ENCODE results near the gene DHRSX. TPM values are rescaled to one million over a fixed set of nuclear protein-coding genes. Genes with fewer than 3 reads are reported as not detected.
"Not testable (repeated sequence)": the region's sequence is repeated elsewhere in the genome, so short reads cannot be mapped to it uniquely, and the experiment has no call there.

The DHRSX gene
- total RNA-seq, 3 donors from 2014 or later (not counting 1 experiment from before 2014, with no cell fraction given) = 21.5 to 26.1 (median 22.9) TPM

DNA sequence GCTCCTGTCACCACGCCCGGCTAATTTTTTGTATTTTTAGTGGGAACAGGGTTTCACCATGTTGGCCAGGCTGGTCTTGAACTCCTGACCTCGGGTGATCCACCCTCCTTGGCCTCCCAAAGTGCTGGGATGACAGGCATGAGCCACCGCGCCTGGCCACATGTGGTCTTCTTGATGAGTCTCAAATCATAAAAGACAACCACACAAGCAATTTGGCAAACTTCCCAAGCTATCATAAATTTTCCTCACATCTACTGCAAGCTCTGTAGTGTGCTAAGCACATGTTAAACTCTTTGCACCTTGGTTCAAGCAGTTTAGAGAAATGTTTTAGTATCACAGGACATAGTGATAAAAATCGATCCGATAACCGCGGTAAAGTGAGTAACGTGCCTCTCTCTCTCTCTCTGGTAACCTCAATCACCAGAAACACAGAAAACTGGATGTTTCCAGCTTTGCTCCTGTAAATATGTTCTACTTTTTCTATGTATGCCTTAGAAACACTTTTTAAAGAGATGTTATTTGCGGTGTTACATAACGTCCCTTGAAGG, 256.8 kb downstream of the DHRSX start:
- Mint-ChIP-seq H3K27ac (no peak overlapping the region), H3K4me1 (peaks cover 0 to 5% of the 10 kb centered on the region in 2 donors), H3K4me3 (no peak overlapping the region), H3K27me3 (ENCODE audit: low read depth in 2 of 2) (no peaks in the 10 kb centered on the region), H3K9me3 (no peaks in the 10 kb centered on the region), H3K36me3 (no peaks in the 10 kb centered on the region)
- peaks cover 10% of the 10 kb centered on the region for H3K9me3 ChIP-seq (ENCODE audit: control insufficient read depth, insufficient read depth, low read length)
- H3K27ac ChIP-seq (ENCODE audit: low read length) = no peak overlapping the region
- intact Hi-C loops (cut with micrococcal nuclease) = no loop called here
- TF ChIP-seq CTCF (IDR thresholded peaks at IDR 0.05) = no peak
- no peaks in the 10 kb centered on the region for H3K4me1 ChIP-seq (ENCODE audit: control insufficient read depth, insufficient read depth, low read length)
- no peak overlapping the region for H3K4me3 ChIP-seq (ENCODE audit: low read length)
- no peak for ATAC-seq
- WGBS (ENCODE audit: insufficient coverage) = 81% methylated on average over 10 of the region's 12 CpGs
- no peaks in the 10 kb centered on the region for H3K36me3 ChIP-seq (ENCODE audit: control insufficient read depth, insufficient read depth, low read length)
- DNase-seq = no peak
- no peaks in the 10 kb centered on the region for H3K27me3 ChIP-seq (ENCODE audit: control insufficient read depth, insufficient read depth, low read length)

DNA sequence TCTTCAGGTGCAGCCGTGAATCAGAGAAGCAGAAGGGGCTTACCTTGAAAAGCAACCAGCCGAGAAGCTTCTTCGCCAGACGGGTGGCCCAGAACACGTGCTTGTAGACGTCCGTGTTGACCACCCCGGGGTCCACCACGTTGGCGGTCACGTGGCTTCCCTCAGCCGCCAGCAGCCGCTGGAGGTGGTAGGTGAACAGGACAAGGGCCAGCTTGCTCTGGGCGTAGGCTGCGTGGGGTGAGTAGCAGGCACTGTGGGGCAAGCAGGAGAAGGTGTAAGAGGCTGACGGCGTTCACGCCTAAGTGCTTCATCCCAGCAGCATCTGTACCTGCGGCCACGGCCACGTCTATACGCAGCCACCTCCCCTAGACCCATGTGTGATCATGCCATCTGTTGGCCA, 257.8 kb downstream of the DHRSX start:
- no peak overlapping the region for H3K4me3 ChIP-seq (ENCODE audit: low read length)
- WGBS (ENCODE audit: insufficient coverage) = 98% methylated on average over 21 of the region's 22 CpGs
- H3K27me3 ChIP-seq (ENCODE audit: control insufficient read depth, insufficient read depth, low read length) = no peaks in the 10 kb centered on the region
- H3K4me3 Mint-ChIP-seq = no peak overlapping the region
- no peaks in the 10 kb centered on the region for H3K4me1 ChIP-seq (ENCODE audit: control insufficient read depth, insufficient read depth, low read length)
- no peaks in the 10 kb centered on the region for H3K36me3 Mint-ChIP-seq
- H3K9me3 Mint-ChIP-seq = no peaks in the 10 kb centered on the region
- H3K27ac ChIP-seq (ENCODE audit: low read length) = no peak overlapping the region
- intact Hi-C loops (cut with micrococcal nuclease) = no loop called here
- TF ChIP-seq CTCF (IDR thresholded peaks at IDR 0.05) = no peak
- peaks cover 10% of the 10 kb centered on the region for H3K9me3 ChIP-seq (ENCODE audit: control insufficient read depth, insufficient read depth, low read length)
- H3K36me3 ChIP-seq (ENCODE audit: control insufficient read depth, insufficient read depth, low read length) = no peaks in the 10 kb centered on the region
- no peak overlapping the region for H3K27ac Mint-ChIP-seq
- H3K27me3 Mint-ChIP-seq (ENCODE audit: low read depth in 2 of 2) = no peaks in the 10 kb centered on the region
- peaks cover 0 to 5% of the 10 kb centered on the region in 2 donors for H3K4me1 Mint-ChIP-seq
- no peak for DNase-seq
- no peak for ATAC-seq

DNA sequence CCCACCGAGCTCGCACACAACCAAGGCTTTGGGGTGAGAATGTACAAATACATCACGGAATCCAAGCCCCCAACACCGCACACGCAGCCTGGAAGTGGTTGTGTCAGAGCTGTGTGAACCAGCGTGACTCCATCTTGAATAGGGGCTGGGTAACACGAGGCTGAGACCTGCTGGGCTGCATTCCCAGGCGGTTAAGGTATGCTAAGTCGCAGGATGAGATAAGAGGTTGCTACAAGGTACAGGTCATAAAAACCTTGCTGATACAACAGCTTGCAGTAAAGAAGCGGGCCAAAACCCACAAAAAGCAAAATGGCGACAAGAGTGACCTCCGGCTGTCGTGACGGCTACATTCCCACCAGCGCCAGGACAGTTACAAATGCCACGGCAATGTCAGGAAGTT, 258.4 kb downstream of the DHRSX start:
- Mint-ChIP-seq H3K27ac (no peak overlapping the region), H3K36me3 (no peaks in the 10 kb centered on the region), H3K4me3 (no peak overlapping the region), H3K4me1 (peaks cover 0 to 5% of the 10 kb centered on the region in 2 donors), H3K27me3 (ENCODE audit: low read depth in 2 of 2) (no peaks in the 10 kb centered on the region), H3K9me3 (no peaks in the 10 kb centered on the region)
- Histone ChIP-seq H3K4me1 (ENCODE audit: control insufficient read depth, insufficient read depth, low read length) (no peaks in the 10 kb centered on the region), H3K9me3 (ENCODE audit: control insufficient read depth, insufficient read depth, low read length) (peaks cover 10% of the 10 kb centered on the region), H3K27ac (ENCODE audit: low read length) (no peak overlapping the region), H3K36me3 (ENCODE audit: control insufficient read depth, insufficient read depth, low read length) (no peaks in the 10 kb centered on the region), H3K4me3 (ENCODE audit: low read length) (no peak overlapping the region), H3K27me3 (ENCODE audit: control insufficient read depth, insufficient read depth, low read length) (no peaks in the 10 kb centered on the region)
- no peak for DNase-seq
- no peak for TF ChIP-seq CTCF (IDR thresholded peaks at IDR 0.05)
- 97% methylated on average over 16 of the region's 16 CpGs for WGBS (ENCODE audit: insufficient coverage)
- no peak for ATAC-seq
- intact Hi-C loops (cut with micrococcal nuclease) = no loop called here

- H3K36me3 Mint-ChIP-seq = not testable (repeated sequence)
Observed at GRCh38 chrX:2241496-2241895, 259.3 kb downstream of the DHRSX start.

DNA sequence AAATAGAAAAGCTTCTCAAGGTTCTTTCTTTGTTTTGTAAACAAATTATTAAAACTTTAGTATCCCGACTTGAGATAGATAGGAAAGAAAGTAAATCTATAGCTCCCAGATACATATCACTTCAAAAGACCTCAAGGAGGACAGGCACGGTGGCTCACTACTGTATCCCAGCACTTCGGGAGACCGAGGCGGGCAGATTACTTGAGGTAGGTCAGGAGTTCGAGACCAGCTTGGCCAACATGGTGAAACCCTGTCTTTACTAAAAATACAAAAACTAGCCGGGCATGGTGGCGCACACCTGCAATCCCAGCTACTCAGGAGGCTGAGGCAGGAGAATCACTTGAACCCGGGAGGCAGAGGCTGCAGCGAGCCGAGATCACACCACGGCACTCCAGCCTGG, 260.0 kb downstream of the DHRSX start:
- DNase-seq; H3K27me3 Mint-ChIP-seq (ENCODE audit: low read depth in 2 of 2); intact Hi-C loops (cut with micrococcal nuclease); H3K4me1 ChIP-seq (ENCODE audit: control insufficient read depth, insufficient read depth, low read length); H3K27ac Mint-ChIP-seq; H3K9me3 Mint-ChIP-seq; H3K36me3 ChIP-seq (ENCODE audit: control insufficient read depth, insufficient read depth, low read length); ATAC-seq; H3K27me3 ChIP-seq (ENCODE audit: control insufficient read depth, insufficient read depth, low read length); H3K36me3 Mint-ChIP-seq; H3K27ac ChIP-seq (ENCODE audit: low read length); H3K4me3 ChIP-seq (ENCODE audit: low read length); H3K4me1 Mint-ChIP-seq; H3K4me3 Mint-ChIP-seq: not testable (repeated sequence)
- peaks cover 10% of the 10 kb centered on the region for H3K9me3 ChIP-seq (ENCODE audit: control insufficient read depth, insufficient read depth, low read length)
- 97% methylated on average over 11 of the region's 12 CpGs for WGBS (ENCODE audit: insufficient coverage)

More at GRCh38 chrX:2241496-2241895, 259.3 kb downstream of the DHRSX start:
- H3K4me1 Mint-ChIP-seq; H3K27me3 ChIP-seq (ENCODE audit: control insufficient read depth, insufficient read depth, low read length); H3K36me3 ChIP-seq (ENCODE audit: control insufficient read depth, insufficient read depth, low read length); H3K27ac ChIP-seq (ENCODE audit: low read length); intact Hi-C loops (cut with micrococcal nuclease); H3K4me3 Mint-ChIP-seq; H3K4me1 ChIP-seq (ENCODE audit: control insufficient read depth, insufficient read depth, low read length); H3K4me3 ChIP-seq (ENCODE audit: low read length); H3K27ac Mint-ChIP-seq; H3K9me3 Mint-ChIP-seq; ATAC-seq; DNase-seq; H3K27me3 Mint-ChIP-seq (ENCODE audit: low read depth in 2 of 2): not testable (repeated sequence)
- WGBS (ENCODE audit: insufficient coverage) = 94% methylated on average over 13 of the region's 13 CpGs
- H3K9me3 ChIP-seq (ENCODE audit: control insufficient read depth, insufficient read depth, low read length) = peaks cover 10% of the 10 kb centered on the region
